ENCODE measurements around the gene CYP2C18.

- no peak for TF ChIP-seq POLR2A (IDR thresholded peaks at IDR 0.05)
- no peak for TF ChIP-seq CTCF (IDR thresholded peaks at IDR 0.05)
- TF ChIP-seq POLR2AphosphoS5 (IDR thresholded peaks at IDR 0.05; ENCODE audit: insufficient read depth in 1 of 2, low read depth in 1 of 2), result no peak
These were observed 100.7 kb downstream of the CYP2C18 start for GRCh38 chr10:94784256-94784655.

All from vagina (tissue), 2 donors.